Measurements from ENCODE around the gene TMEM19.

GRCh38 chr12:71654200-71654599 is 31.7 kb upstream of the TMEM19 start:
- TF ChIP-seq CTCF (IDR thresholded peaks at IDR 0.05) (no peak), POLR2A (IDR thresholded peaks at IDR 0.05) (no peak)
